ENCODE measurements around the gene ATP1A1. TPM values are rescaled to one million over a fixed set of nuclear protein-coding genes. Genes with fewer than 3 reads are reported as not detected.

The ATP1A1 gene
- total and polyA plus RNA-seq, 2 experiments from 2014 or later: 117 to 202 TPM

GRCh38 chr1:116323491-116323890 lies 49.6 kb upstream of the ATP1A1 start:
- Mint-ChIP-seq H3K9me3 (no peaks in the 10 kb centered on the region), H3K27me3 (ENCODE audit: insufficient read depth, low read depth, poor library complexity) (no peaks in the 10 kb centered on the region), H3K4me3 (no peak overlapping the region), H3K36me3 (ENCODE audit: low read depth) (no peaks in the 10 kb centered on the region), H3K4me1 (peaks cover 5% of the 10 kb centered on the region; the same call in 1 of the 3 replicates), H3K27ac (no peak overlapping the region)
- Histone ChIP-seq H4K20me1 (replicated peaks; ENCODE audit: insufficient read depth) (no peaks in the 10 kb centered on the region), H3K79me2 (replicated peaks; ENCODE audit: insufficient read depth) (no peaks in the 10 kb centered on the region), H3F3A (replicated peaks; ENCODE audit: low read depth) (no peaks in the 10 kb centered on the region), H3K27me3 (ENCODE audit: insufficient read depth) (no peaks in the 10 kb centered on the region), H3K4me2 (no peak overlapping the region), H3K36me3 (ENCODE audit: insufficient read depth) (no peaks in the 10 kb centered on the region), H3K9me2 (ENCODE audit: insufficient read depth) (no peaks in the 10 kb centered on the region), H3K27ac (ENCODE audit: low read depth) (no peak overlapping the region), H3K4me1 (ENCODE audit: insufficient read depth) (no peaks in the 10 kb centered on the region), H2AFZ (no peak overlapping the region), H3K4me3 (no peak overlapping the region)
- TF ChIP-seq EZH2 (IDR thresholded peaks at IDR 0.05; ENCODE audit: low read depth, unreplicated experiment): no peak
- no peak for TF ChIP-seq JUNB (IDR thresholded peaks at IDR 0.05; ENCODE audit: unreplicated experiment)
- no peak for TF ChIP-seq ZNF462 (CRISPR knock-in tag; IDR thresholded peaks at IDR 0.05)
- TF ChIP-seq POLR2AphosphoS5 (IDR thresholded peaks at IDR 0.05; ENCODE audit: low read depth): no peak
- no peak for TF ChIP-seq ZNF114 (CRISPR knock-in tag; IDR thresholded peaks at IDR 0.05)
- no peak for TF ChIP-seq NANOG (IDR thresholded peaks at IDR 0.05; ENCODE audit: borderline replicate concordance)
- no peak for TF ChIP-seq REST (IDR thresholded peaks at IDR 0.05; ENCODE audit: unreplicated experiment)
- no peak for TF ChIP-seq CTCF (conservative IDR thresholded peaks at IDR 0.05; ENCODE audit: low read depth in 2 of 2)
- TF ChIP-seq EZH2phosphoT487 (IDR thresholded peaks at IDR 0.05; ENCODE audit: unreplicated experiment): no peak
- TF ChIP-seq STAT1 (IDR thresholded peaks at IDR 0.05; ENCODE audit: unreplicated experiment): no peak
- TF ChIP-seq ZNF331 (CRISPR knock-in tag; IDR thresholded peaks at IDR 0.05; ENCODE audit: low read depth): no peak
- TF ChIP-seq, protein P1, sequence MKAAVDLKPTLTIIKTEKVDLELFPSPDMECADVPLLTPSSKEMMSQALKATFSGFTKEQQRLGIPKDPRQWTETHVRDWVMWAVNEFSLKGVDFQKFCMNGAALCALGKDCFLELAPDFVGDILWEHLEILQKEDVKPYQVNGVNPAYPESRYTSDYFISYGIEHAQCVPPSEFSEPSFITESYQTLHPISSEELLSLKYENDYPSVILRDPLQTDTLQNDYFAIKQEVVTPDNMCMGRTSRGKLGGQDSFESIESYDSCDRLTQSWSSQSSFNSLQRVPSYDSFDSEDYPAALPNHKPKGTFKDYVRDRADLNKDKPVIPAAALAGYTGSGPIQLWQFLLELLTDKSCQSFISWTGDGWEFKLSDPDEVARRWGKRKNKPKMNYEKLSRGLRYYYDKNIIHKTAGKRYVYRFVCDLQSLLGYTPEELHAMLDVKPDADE (IDR thresholded peaks at IDR 0.05): no peak
- no peak for DNase-seq (ENCODE audit: low spot score)
- ATAC-seq: no peak
